Raji (cell line): ENCODE measurements around the gene HDGFL2.
A peak's percentile ranks its signal among the peaks of the same experiment; 100 is the strongest.

Experiments
- POLR2A ChIP-seq: IDR thresholded peaks from 2 replicates; pipeline ENCODE4 v1.6.1; 2011; ENCODE audit warnings: low read depth, low read length, control low read depth; ENCODE audit not compliant: insufficient read depth

The HDGFL2 gene

DNA sequence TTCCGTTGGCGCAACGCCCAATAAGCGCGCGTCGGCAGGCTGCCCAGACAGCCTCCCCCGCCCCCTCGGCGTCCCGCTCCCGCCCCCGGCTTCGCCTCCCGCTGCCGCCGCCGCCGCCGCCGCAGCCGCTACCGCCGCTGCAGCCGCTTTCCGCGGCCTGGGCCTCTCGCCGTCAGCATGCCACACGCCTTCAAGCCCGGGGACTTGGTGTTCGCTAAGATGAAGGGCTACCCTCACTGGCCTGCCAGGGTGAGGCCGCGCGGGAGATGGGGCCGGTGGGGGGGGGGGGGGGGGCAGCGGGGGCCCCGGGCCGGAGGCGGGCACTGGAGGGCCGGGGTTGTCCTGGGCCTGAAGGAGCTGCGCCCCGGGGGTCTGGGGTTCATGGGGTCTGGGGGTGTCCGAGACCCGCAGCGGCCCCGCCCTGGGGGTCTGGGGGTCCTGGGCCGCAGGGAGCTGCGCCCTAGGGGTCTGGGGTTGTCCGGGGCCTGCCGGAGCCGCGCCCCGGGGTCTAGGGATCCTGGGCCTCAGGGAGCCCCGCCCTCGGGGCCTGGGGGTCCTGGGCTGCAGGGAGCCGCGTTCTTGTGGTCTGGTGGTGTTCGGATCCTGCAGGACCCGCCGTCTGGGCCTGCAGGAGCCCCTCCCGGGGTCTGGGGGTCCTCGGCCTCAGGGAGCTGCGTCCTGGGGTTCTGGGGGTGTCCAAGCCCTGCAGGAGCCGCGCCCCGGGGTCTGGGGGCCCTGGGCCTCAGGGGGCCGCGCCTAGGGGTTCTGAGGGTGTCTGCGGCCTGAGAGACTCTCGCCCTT is at the start of gene HDGFL2:
HDGFL2 (plus strand) TSS at position 124 of the 801 bp plus-strand sequence; CDS start at position 178, 54 bp downstream.
- TF ChIP-seq POLR2A = peak; percentile 42

GRCh38 chr19:4423416-4424126 is 48.5 kb upstream of the HDGFL2 start:
- TF ChIP-seq POLR2A = no peak

DNA sequence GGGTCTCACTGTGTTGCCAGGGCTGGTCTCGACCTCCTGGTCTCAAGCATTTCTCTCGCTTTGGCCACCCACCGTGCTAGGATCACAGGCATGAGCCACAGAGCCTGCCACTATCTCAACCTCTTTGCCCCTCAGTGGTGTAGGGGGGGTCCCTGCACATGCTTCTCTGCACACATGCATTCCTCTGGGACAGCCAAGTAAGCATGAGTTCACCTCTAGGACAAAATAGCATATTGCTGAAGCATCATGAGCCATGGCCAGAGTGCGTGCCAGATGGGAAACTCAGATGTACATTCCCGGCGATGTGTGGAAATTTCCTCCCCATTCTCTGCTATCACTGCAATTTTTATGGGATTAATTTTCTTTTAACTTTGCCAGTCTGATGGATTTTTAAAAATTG is 46.6 kb upstream of the HDGFL2 start:
- no peak for TF ChIP-seq POLR2A

DNA sequence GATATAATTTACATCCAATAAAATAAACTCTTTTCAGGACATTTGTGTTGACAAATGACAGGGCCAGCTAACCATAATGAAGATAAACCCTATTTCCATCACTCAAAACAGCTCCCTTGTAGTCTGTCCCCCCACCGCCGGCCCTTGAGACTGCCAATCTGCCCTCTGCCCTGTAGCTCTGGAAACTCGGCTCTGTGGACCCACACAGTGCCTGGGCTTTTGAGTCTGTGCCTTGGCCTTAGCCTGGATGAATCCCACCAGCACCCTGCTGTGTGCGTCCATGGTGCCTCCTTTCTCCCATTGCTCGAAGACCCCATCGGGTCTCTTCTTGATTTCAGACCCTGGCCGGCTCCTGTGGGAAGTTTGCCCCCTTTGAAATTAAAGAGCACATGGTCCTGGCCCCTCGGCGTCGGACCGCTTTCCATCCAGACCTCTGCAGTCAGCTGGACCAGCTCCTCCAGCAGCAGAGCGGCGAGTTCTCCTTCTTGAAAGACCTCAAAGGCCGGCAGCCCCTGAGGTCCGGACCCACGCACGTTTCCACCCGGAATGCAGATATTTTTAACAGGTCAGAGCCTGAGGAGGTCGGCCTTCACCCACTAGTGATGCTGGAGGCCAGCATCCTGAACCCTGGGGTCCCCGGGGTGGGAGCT is 43.6 kb upstream of the HDGFL2 start:
- TF ChIP-seq POLR2A = no peak

GRCh38 chr19:4429256-4429655 is 42.8 kb upstream of the HDGFL2 start:
- no peak for TF ChIP-seq POLR2A

DNA sequence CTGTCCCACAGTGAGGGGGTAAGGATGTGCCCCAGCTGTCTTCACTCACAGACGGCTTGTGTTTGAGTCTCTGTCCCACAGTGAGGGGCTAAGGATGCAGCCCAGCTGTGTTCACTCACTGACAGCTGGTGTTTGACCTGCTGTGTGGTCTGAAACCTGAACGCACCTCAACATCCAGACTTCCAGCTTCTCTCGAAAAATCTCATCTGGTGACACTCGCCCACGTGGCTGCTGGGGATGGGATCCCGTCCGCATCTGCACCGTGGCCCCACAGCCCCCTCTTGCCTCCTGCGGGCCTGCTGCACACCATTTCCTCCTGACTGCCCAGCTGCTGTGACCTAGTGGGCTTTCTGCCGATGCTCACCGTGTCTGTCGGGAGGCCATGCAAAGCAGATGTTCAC is 42.3 kb upstream of the HDGFL2 start:
- no peak for TF ChIP-seq POLR2A

GRCh38 chr19:4430760-4431159 is 41.3 kb upstream of the HDGFL2 start:
- no peak for TF ChIP-seq POLR2A

DNA sequence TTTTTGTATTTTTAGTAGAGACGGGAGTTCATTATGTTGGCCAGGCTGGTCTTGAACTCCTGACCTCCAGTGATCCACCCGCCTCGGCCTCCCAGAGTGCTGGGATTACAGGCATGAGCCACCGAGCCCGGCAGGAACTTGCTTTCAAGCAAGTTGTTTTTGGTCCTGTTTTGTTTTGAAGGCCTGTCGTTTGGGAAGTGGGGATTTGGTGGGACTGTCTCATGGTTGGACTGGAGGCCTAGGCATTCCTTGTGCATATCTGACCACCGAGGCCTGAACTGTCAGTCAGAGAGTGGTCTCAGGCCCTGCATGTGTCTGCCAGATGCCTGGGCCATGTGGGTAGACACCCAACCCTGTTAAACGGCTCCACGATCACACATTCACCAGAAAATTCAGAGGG is 40.8 kb upstream of the HDGFL2 start:
- no peak for TF ChIP-seq POLR2A

- no peak for TF ChIP-seq POLR2A
Measured at GRCh38 chr19:4431808-4432674, 40.1 kb upstream of the HDGFL2 start.

GRCh38 chr19:4432918-4433506 is 39.1 kb upstream of the HDGFL2 start:
- TF ChIP-seq POLR2A = no peak

- no peak for TF ChIP-seq POLR2A
Measured at GRCh38 chr19:4434391-4434790, 37.7 kb upstream of the HDGFL2 start.

DNA sequence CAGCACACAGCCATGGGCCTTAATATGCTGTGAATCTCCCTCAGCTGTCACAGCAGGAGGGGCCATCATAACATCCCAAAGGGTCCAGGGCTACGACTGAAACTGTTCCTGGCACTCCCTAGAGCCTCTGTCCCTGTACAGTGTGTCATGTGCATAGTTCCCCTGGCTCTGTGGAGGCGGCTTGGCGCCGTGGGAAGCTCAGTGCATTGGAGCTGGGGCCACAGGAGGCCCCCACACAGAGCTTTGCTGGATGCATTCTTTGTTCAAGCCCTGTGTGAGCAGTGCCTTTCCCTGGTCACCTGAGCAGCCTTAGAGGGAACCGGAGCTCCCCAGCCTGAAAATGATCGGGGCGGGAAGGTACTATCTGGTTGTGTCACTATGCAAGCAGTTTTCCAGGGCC is 35.9 kb upstream of the HDGFL2 start:
- TF ChIP-seq POLR2A = no peak

- TF ChIP-seq POLR2A = no peak
Measured at GRCh38 chr19:4437103-4437502, 35.0 kb upstream of the HDGFL2 start.

DNA sequence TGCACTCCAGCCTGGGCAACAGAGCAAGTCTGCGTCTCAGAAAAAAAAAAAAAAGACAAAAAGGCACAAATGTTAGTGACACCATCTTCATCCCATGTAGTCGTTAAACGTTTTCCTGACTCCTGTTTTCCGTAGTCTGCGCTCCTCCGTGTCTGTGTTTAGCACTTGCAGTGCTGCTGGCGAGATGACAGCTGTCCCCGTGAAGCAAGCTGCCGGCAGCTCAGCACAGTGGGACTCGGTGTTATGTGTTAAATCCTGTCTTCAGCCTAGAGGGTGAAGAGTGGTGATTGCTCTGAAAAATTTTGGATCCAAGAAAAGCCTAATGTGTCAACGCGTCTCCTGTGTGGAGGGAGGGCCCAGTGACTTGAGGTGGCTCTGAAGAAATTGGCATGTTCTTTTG is 32.9 kb upstream of the HDGFL2 start:
- TF ChIP-seq POLR2A = no peak
